ENCODE results near the gene MINDY3.

Gene MINDY3

DNA sequence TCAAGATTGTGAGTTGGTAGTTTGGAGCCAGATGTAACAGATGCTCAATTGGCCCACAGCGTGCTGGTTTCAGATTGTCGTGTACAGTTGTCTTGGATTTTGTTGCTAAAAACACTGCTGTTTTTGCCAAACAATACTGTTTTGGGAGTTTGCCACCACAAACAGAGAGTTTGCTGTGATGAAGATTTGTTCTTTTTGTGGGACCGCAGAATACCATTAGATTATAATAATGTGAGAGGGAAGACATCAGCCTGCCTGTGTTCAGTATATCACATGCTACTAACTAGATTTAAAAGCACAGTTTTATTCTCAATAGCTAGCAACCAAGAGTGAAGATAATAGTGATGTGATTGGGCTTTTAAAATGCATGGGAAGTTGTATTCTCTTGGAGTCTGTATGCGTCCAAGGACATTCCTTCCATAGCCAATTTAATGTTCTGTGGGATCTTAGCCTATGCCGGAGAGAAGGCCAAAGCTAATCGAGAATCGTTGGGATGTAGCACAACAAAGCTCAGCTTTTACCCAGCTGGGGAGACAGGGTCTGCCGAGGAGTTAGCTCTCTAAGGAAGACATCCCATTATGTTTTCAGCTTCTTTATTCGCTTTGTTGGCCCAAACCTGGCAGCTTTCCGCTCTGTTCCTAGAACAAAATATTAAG is 121.9 kb downstream of the MINDY3 start:
- DNase-seq (ENCODE audit: low read depth), result no peak

GRCh38 chr10:15737656-15738055 is 122.7 kb downstream of the MINDY3 start:
- DNase-seq (ENCODE audit: low read depth), result no peak

DNA sequence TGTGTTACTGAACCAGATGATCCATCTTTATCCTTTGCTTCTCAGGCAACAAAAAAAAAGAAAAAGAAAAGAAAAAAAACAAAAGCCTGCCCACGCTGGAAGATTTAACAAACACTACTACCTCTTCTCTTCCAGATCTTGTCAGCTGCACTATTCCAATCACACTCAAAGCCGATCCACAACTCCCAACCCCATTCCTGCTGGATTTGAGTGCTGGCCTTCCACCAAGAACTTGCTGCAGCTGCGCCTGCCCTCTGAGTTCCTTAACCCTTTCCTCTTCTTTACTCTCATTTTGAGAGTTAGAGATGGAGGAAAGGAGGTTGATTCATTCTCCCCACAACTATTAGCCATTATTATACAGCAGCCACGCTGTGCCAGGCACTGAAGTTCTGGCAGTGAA is 124.5 kb downstream of the MINDY3 start:
- no peak for DNase-seq (ENCODE audit: low read depth)

DNA sequence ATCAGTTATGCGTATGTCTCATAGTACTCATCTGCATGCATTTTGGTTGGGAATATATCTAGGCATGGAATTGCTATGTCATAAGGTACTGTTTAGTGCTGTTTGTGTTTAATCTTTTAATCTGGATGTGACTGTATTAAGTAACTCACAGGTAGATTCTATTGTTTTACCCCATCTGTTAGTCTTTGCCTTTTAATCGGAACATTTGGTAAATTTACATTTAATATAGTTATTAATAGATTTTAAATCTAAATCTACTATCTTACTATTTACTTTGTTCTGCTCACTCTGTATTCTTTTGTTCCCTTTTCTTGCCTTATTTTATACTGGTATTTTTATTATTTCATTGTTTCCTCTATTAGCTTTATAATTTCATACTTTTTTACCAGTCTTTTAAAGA is 130.0 kb downstream of the MINDY3 start:
- no peak for DNase-seq (ENCODE audit: low read depth)

- no peak for DNase-seq (ENCODE audit: low read depth)
Observed at GRCh38 chr10:15729890-15730289, 130.4 kb downstream of the MINDY3 start.

Measured in activated gamma-delta T cell treated with anti-CD3 and anti-CD28 coated beads, Interleukin-2, amount 50 U/mL, for 16 hours (primary cell).